Endothelial cell of umbilical vein (primary cell): Measurements from ENCODE around the gene RPL15. TPM values are rescaled to one million over a fixed set of nuclear protein-coding genes. Genes with fewer than 3 reads are reported as not detected.
A peak's percentile ranks its signal among the peaks of the same experiment; 100 is the strongest.

ENCODE experiments used
- BruUV-seq: library from RNA; stranded (reverse); fragments of 400-500 nt; replicated peaks from 2 replicates; lab custom pipeline; 2021; lab: Mats Ljungman, UMichigan
- CTCF ChIA-PET: fragments of 300-600, 350-600 bp; sonication (Branson Sonifier 250); formaldehyde crosslinking; loops from one replicate; lab custom pipeline; 2021; ENCODE audit warnings: antibody characterized with exemption, inconsistent platforms; lab: Charles Lee
- POLR2A ChIA-PET: fragments of 300-600, 350-600 bp; sonication (Branson Sonifier 250); formaldehyde crosslinking; loops from one replicate; lab custom pipeline; 2021; ENCODE audit warnings: antibody characterized with exemption, inconsistent platforms; lab: Charles Lee
- DNase-seq: peaks from one replicate; pipeline ENCODE4 v3.0.0-alpha.2; 2011; ENCODE audit warnings: low read depth, low spot score
- FAIRE-seq: peaks from 2 replicates; lab custom pipeline; 2011; peaks lifted over from hg19 to GRCh38; lab: Jason Lieb, UNC
- H2AFZ ChIP-seq: 2 replicates; pipeline ENCODE4 v1.6.0; 2012; ENCODE audit warnings: low read depth, low read length, control low read depth, inconsistent platforms
- H3K27ac ChIP-seq: 2 replicates; pipeline ENCODE4 v1.5.1; 2011; ENCODE audit warnings: low read depth, mild to moderate bottlenecking, control low read depth, low read length, moderate library complexity; ENCODE audit not compliant: insufficient read depth
- H3K27me3 ChIP-seq, 2 experiments: 2 replicates each; pipeline versions ENCODE4 v1.6.0 to v1.6.1; 2011; ENCODE audit warnings: low read length in 2 of 2, mixed read lengths in 1 of 2; ENCODE audit not compliant: control insufficient read depth in 2 of 2, insufficient read depth in 2 of 2
- H3K36me3 ChIP-seq, 2 experiments: 2 replicates in 1 of 2; 3 replicates in 1 of 2; pipeline ENCODE4 v1.5.1; 2011; ENCODE audit warnings: low read length in 2 of 2, mild to moderate bottlenecking in 1 of 2, moderate library complexity in 1 of 2; ENCODE audit not compliant: control insufficient read depth in 2 of 2, insufficient read depth in 2 of 2; ENCODE audit errors: extremely low read depth in 1 of 2
- H3K4me1 ChIP-seq: 3 replicates; pipeline ENCODE4 v1.5.1; 2011; ENCODE audit warnings: mild to moderate bottlenecking, low read length; ENCODE audit not compliant: control insufficient read depth, insufficient read depth; ENCODE audit errors: extremely low read depth
- H3K4me2 ChIP-seq: 2 replicates; pipeline ENCODE4 v1.6.1; 2011; ENCODE audit warnings: low read length, control low read depth, mixed read lengths; ENCODE audit not compliant: insufficient read depth
- H3K4me3 ChIP-seq, 3 experiments: fragments of 200-600 bp in 1 of 3; sonication (generic), shearing (Covaris generic) in 1 of 3; replicated peaks in 1 of 3; 2 replicates each; pipeline ENCODE4 v1.5.1; 2011 to 2016; ENCODE audit warnings: control low read depth in 3 of 3, low read length in 3 of 3, mild to moderate bottlenecking in 2 of 3, inconsistent platforms in 1 of 3, low read depth in 1 of 3, moderate library complexity in 1 of 3; ENCODE audit not compliant: insufficient read depth in 1 of 3
- H3K79me2 ChIP-seq: 2 replicates; pipeline ENCODE4 v1.6.0; 2012; ENCODE audit warnings: low read length, inconsistent platforms; ENCODE audit not compliant: control insufficient read depth, insufficient read depth
- H3K9ac ChIP-seq: replicated peaks from 2 replicates; pipeline ENCODE3; 2011; ENCODE audit warnings: low read length, control low read depth; ENCODE audit not compliant: insufficient read depth; ENCODE audit errors: extremely low read depth
- H3K9me1 ChIP-seq: replicated peaks from 3 replicates; pipeline ENCODE4 v1.6.0; 2011; ENCODE audit warnings: mild to moderate bottlenecking, low read length; ENCODE audit not compliant: control insufficient read depth, insufficient read depth; ENCODE audit errors: extremely low read depth
- H3K9me3 ChIP-seq: replicated peaks from 2 replicates; pipeline ENCODE4 v1.5.1; 2012; ENCODE audit warnings: low read length, inconsistent platforms; ENCODE audit not compliant: control insufficient read depth, insufficient read depth
- H4K20me1 ChIP-seq: replicated peaks from 2 replicates; pipeline ENCODE3; 2011; ENCODE audit warnings: mild to moderate bottlenecking, low read length; ENCODE audit not compliant: control insufficient read depth, insufficient read depth; ENCODE audit errors: extremely low read depth
- CTCF ChIP-seq, 2 donors: IDR thresholded peaks; 1 replicate in 1 of 2; 2 replicates in 1 of 2; pipeline ENCODE4 v1.5.1; 2011; ENCODE audit warnings: low read length in 2 of 2, mild to moderate bottlenecking in 2 of 2, moderate library complexity in 2 of 2, control low read depth in 1 of 2, inconsistent platforms in 1 of 2, low read depth in 1 of 2; ENCODE audit not compliant: insufficient read depth in 1 of 2; ENCODE audit errors: extremely low read depth in 1 of 2
- EZH2 ChIP-seq: IDR thresholded peaks from 2 replicates; pipeline ENCODE4 v1.6.1; 2012; ENCODE audit warnings: borderline replicate concordance, low read depth, mild to moderate bottlenecking, moderate library complexity, low read length, inconsistent platforms; ENCODE audit not compliant: severe bottlenecking
- FOS ChIP-seq: IDR thresholded peaks from 2 replicates; pipeline ENCODE4 v1.6.1; 2011; ENCODE audit warnings: mild to moderate bottlenecking, low read length, moderate library complexity, borderline replicate concordance; ENCODE audit not compliant: insufficient read depth
- GATA2 ChIP-seq: IDR thresholded peaks from 2 replicates; pipeline ENCODE4 v1.7.0; 2011; ENCODE audit warnings: low read depth, mild to moderate bottlenecking, moderate library complexity, mixed read lengths, low read length; ENCODE audit not compliant: insufficient read length, insufficient read depth
- JUN ChIP-seq: IDR thresholded peaks from 2 replicates; pipeline ENCODE4 v1.6.1; 2011; ENCODE audit warnings: borderline replicate concordance, low read depth; ENCODE audit not compliant: insufficient read length, insufficient read depth
- MYC ChIP-seq: IDR thresholded peaks from one replicate; pipeline ENCODE4 v1.6.1; 2011; ENCODE audit warnings: mild to moderate bottlenecking, low read depth, low read length
- POLR2A ChIP-seq: IDR thresholded peaks from 2 replicates; pipeline ENCODE4 v1.6.1; 2012; ENCODE audit warnings: low read depth, mild to moderate bottlenecking, control low read depth, low read length
- POLR2AphosphoS5 ChIP-seq: IDR thresholded peaks from 2 replicates; pipeline ENCODE4 v1.6.1; 2012; ENCODE audit warnings: low read depth, mild to moderate bottlenecking, control low read depth, low read length, moderate library complexity; ENCODE audit not compliant: insufficient read depth
- dilution Hi-C: fragments of 300-500 bp; cut with MboI; formaldehyde crosslinking; loops from one replicate; pipeline ENCODE4 v1.15.0; 2019; ENCODE audit warnings: low sequenced_read_pairs; ENCODE audit not compliant: extremely low pct_ligation_motif_present
- intact Hi-C: fragments of 100-400 bp; cut with micrococcal nuclease; formaldehyde crosslinking; loops from one replicate; pipeline ENCODE4 v1.10.0; 2022
- polyA plus RNA-seq, 4 experiments: library from polyadenylated mRNA; depleted of rRNA in 3 of 4; stranded (reverse) in 3 of 4; unstranded in 1 of 4; fragments of >200 nt; gene quantifications; 2 replicates each; pipeline versions ENCODE4 v1.2.1 to v1.2.3, GENCODE V29; 2011 to 2012; ENCODE audit warnings: missing spikeins in 1 of 4
- total RNA-seq: library from RNA; stranded (reverse); gene quantifications from 2 replicates; pipeline ENCODE4 v1.2.3, GENCODE V29; 2021
- TF ChIP-seq, protein P1 (sequence below): IDR thresholded peaks from 2 replicates; pipeline ENCODE4 v1.6.1; 2011; ENCODE audit not compliant: insufficient read depth, insufficient read length

Gene RPL15
- total and polyA plus RNA-seq, 2 donors (not counting 3 experiments of a cell fraction or from before 2014, with no cell fraction given): 1,901 to 5,777 TPM

DNA sequence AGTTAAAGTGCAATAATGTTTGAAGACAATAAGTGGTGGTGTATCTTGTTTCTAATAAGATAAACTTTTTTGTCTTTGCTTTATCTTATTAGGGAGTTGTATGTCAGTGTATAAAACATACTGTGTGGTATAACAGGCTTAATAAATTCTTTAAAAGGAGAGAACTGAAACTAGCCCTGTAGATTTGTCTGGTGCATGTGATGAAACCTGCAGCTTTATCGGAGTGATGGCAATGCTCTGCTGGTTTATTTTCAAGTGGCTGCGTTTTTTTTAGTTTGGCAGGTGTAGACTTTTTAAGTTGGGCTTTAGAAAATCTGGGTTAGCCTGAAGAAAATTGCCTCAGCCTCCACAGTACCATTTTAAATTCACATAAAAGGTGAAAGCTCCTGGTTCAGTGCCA, 2.7 kb downstream of the RPL15 start:
- dilution Hi-C loops: no loop called here
- no peak overlapping the region for H2AFZ ChIP-seq
- DNase-seq (no peak), FAIRE-seq (no peak)
- no peaks in the 10 kb centered on the region for H3K9me1 ChIP-seq
- peaks cover 7% of the 10 kb centered on the region for H4K20me1 ChIP-seq
- no TSS peak for BruUV-seq
- H3K27me3 ChIP-seq: no peaks in the 10 kb centered on the region
- no peaks in the 10 kb centered on the region for H3K9me3 ChIP-seq
- TF ChIP-seq FOS (no peak), CTCF (IDR thresholded peaks at IDR 0.05; ENCODE audit: extremely low read depth in 1 of 2, insufficient read depth in 1 of 2, low read depth in 1 of 2, low read length in 2 of 2) (no peak), JUN (no peak), MYC (no peak), EZH2 (no peak), POLR2A (no peak), GATA2 (no peak), POLR2AphosphoS5 (no peak)
- TF ChIP-seq, protein P1, sequence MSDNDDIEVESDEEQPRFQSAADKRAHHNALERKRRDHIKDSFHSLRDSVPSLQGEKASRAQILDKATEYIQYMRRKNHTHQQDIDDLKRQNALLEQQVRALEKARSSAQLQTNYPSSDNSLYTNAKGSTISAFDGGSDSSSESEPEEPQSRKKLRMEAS: no peak
- intact Hi-C loops: no loop called here
- H3K9ac ChIP-seq: no peak overlapping the region
- no peak overlapping the region for H3K4me3 ChIP-seq
- H3K4me1 ChIP-seq: peaks cover 17% of the 10 kb centered on the region
- H3K36me3 ChIP-seq: peaks cover 9 to 11% of the 10 kb centered on the region in 2 experiments
- H3K4me2 ChIP-seq: peak overlapping the region; percentile 34
- H3K79me2 ChIP-seq: peaks cover 23% of the 10 kb centered on the region
- POLR2A ChIA-PET: no interaction called here
- H3K27ac ChIP-seq: no peak overlapping the region
- CTCF ChIA-PET: no interaction called here
